BJ (cell line): ENCODE measurements around the gene ALDH16A1. TPM values are rescaled to one million over a fixed set of nuclear protein-coding genes. Genes with fewer than 3 reads are reported as not detected.

Experiments
- polyA plus RNA-seq: library from polyadenylated mRNA; depleted of rRNA; stranded (reverse); fragments of >200 nt; gene quantifications from 2 replicates; pipeline ENCODE4 v1.2.3, GENCODE V29; 2011; rRNA removed
- small RNA-seq: library from RNA; depleted of rRNA; stranded (forward); fragments of <200 nt; gene quantifications from one replicate; pipeline ENCODE3, GENCODE V24; 2012; ENCODE audit warnings: low replicate concordance, low read depth; ENCODE audit not compliant: insufficient read length

The ALDH16A1 gene
- polyA plus RNA-seq, 1 experiment, result 15.0 TPM

Small RNAs within 50 kb of the gene (small RNA-seq; reads per million reads assigned to genes)
- gene COX6CP7 (not detected), gene MIR150 (not detected), gene SNORD32A (not detected), gene SNORD33 (not detected), gene SNORD34 (not detected), gene SNORD35A (not detected), gene SNORD35B (not detected)

Other genes starting within 250 kb of the ALDH16A1 start
- gene SLC6A16, start 128.0 kb upstream of the ALDH16A1 start, polyA plus RNA-seq, result 0.42 and 0.58 TPM in 2 replicates
- gene CD37, start 117.8 kb upstream of the ALDH16A1 start, polyA plus RNA-seq, result not detected in 2 replicates
- 23.9 and 37.1 TPM in 2 replicates for gene TEAD2, start 90.8 kb upstream of the ALDH16A1 start, polyA plus RNA-seq
- 0.10 and 0.26 TPM in 2 replicates for gene DKKL1, start 89.3 kb upstream of the ALDH16A1 start, polyA plus RNA-seq
- gene KASH5, start 65.0 kb upstream of the ALDH16A1 start, polyA plus RNA-seq, result not detected in 2 replicates
- not detected in 2 replicates for gene PTH2, start 29.8 kb upstream of the ALDH16A1 start, polyA plus RNA-seq
- not detected in 2 replicates for gene GFY, start 27.8 kb upstream of the ALDH16A1 start, polyA plus RNA-seq
- gene SLC17A7, start 11.7 kb upstream of the ALDH16A1 start, polyA plus RNA-seq, result 0.09 and 0.10 TPM in 2 replicates
- gene PIH1D1, start 1.4 kb upstream of the ALDH16A1 start, polyA plus RNA-seq, result 69.5 and 75.8 TPM in 2 replicates
- 4.9 and 7.7 TPM in 2 replicates for gene FLT3LG, start 21.0 kb downstream of the ALDH16A1 start, polyA plus RNA-seq
- gene RPL13A, start 34.4 kb downstream of the ALDH16A1 start, polyA plus RNA-seq, result 2,322 and 6,136 TPM in 2 replicates
- gene RPS11, start 43.2 kb downstream of the ALDH16A1 start, polyA plus RNA-seq, result 2,226 and 2,533 TPM in 2 replicates
- 77.3 and 98.8 TPM in 2 replicates for gene FCGRT, start 59.4 kb downstream of the ALDH16A1 start, polyA plus RNA-seq
- gene RCN3, start 74.8 kb downstream of the ALDH16A1 start, polyA plus RNA-seq, result 52.4 and 68.9 TPM in 2 replicates
- gene NOSIP, start 127.3 kb downstream of the ALDH16A1 start, polyA plus RNA-seq, result 59.2 and 87.6 TPM in 2 replicates
- gene PRRG2, start 128.1 kb downstream of the ALDH16A1 start, polyA plus RNA-seq, result 0.12 and 0.13 TPM in 2 replicates
- gene PRR12, start 138.0 kb downstream of the ALDH16A1 start, polyA plus RNA-seq, result 0.42 and 0.43 TPM in 2 replicates
- gene RRAS, start 186.9 kb downstream of the ALDH16A1 start, polyA plus RNA-seq, result 117 and 186 TPM in 2 replicates
- 2.8 and 3.4 TPM in 2 replicates for gene SCAF1, start 189.0 kb downstream of the ALDH16A1 start, polyA plus RNA-seq
- 47.5 and 68.5 TPM in 2 replicates for gene IRF3, start 212.6 kb downstream of the ALDH16A1 start, polyA plus RNA-seq
- 14.2 and 21.5 TPM in 2 replicates for gene BCL2L12, start 212.7 kb downstream of the ALDH16A1 start, polyA plus RNA-seq
- gene PRMT1, start 224.0 kb downstream of the ALDH16A1 start, polyA plus RNA-seq, result 269 and 372 TPM in 2 replicates
- 0.39 TPM in 2 replicates for gene ADM5, start 236.4 kb downstream of the ALDH16A1 start, polyA plus RNA-seq
- gene CPT1C, start 237.9 kb downstream of the ALDH16A1 start, polyA plus RNA-seq, result 26.0 and 45.9 TPM in 2 replicates